K562 (cell line): ENCODE measurements around the gene OR2T8.

Experiments used
- CTCF ChIP-seq, 3 experiments: IDR thresholded peaks in 2 of 3; conservative IDR thresholded peaks in 1 of 3; 2 replicates each; pipeline ENCODE4 v1.5.1; 2011 to 2012; ENCODE audit warnings: low read length in 3 of 3, mild to moderate bottlenecking in 3 of 3, control low read depth in 2 of 3, improper control_type of control experiment in 1 of 3, inconsistent platforms in 1 of 3, low read depth in 1 of 3, mixed read lengths in 1 of 3, moderate library complexity in 1 of 3; ENCODE audit not compliant: insufficient read depth in 2 of 3
- EZH2 ChIP-seq: IDR thresholded peaks from 2 replicates; pipeline ENCODE4 v1.6.1; 2012; ENCODE audit warnings: low read depth, mild to moderate bottlenecking, inconsistent platforms, low read length, borderline replicate concordance
- FOXM1 ChIP-seq, 2 experiments: fragments of 450-650 bp in 1 of 2; sonication (generic) in 1 of 2; formaldehyde crosslinking in 1 of 2; IDR thresholded peaks; 2 replicates each; pipeline versions ENCODE4 v1.6.1 to v1.9.0; 2017 to 2022; ENCODE audit warnings: low read depth in 2 of 2, mild to moderate bottlenecking in 2 of 2, missing genetic modification reagents in 1 of 2, moderate library complexity in 1 of 2
- MLLT1 ChIP-seq, 2 experiments: fragments of 450-650 bp; IDR thresholded peaks; 2 replicates each; pipeline ENCODE4 v1.6.1; 2016
- XRCC4 ChIP-seq: IDR thresholded peaks from one replicate; pipeline ENCODE4 v1.6.1; 2011; ENCODE audit not compliant: insufficient read depth, insufficient read length; ENCODE audit errors: extremely low read depth
- ZNF696 ChIP-seq: fragments of 250-450 bp; sonication (Bioruptor Pico); conservative IDR thresholded peaks from 2 replicates; pipeline ENCODE4 v1.4.0; 2020; ENCODE audit warnings: mild to moderate bottlenecking, moderate library complexity

GRCh38 chr1:247953408-247953807 lies 33.4 kb downstream of the OR2T8 start:
- TF ChIP-seq CTCF (IDR thresholded peaks at IDR 0.05 in 2 of 3, conservative IDR thresholded peaks at IDR 0.05 in 1 of 3; ENCODE audit: insufficient read depth in 2 of 3, low read depth in 1 of 3, low read length in 3 of 3) (no peak), EZH2 (no peak), ZNF696 (CRISPR knock-in tag) (no peak), MLLT1 (IDR thresholded peaks at IDR 0.05) (no peak), XRCC4 (no peak), FOXM1 (IDR thresholded peaks at IDR 0.05; ENCODE audit: low read depth) (no peak), FOXM1 (CRISPR knock-in tag; IDR thresholded peaks at IDR 0.05; ENCODE audit: low read depth) (no peak)
